ENCODE measurements around the gene TBX18.

Gene TBX18

DNA sequence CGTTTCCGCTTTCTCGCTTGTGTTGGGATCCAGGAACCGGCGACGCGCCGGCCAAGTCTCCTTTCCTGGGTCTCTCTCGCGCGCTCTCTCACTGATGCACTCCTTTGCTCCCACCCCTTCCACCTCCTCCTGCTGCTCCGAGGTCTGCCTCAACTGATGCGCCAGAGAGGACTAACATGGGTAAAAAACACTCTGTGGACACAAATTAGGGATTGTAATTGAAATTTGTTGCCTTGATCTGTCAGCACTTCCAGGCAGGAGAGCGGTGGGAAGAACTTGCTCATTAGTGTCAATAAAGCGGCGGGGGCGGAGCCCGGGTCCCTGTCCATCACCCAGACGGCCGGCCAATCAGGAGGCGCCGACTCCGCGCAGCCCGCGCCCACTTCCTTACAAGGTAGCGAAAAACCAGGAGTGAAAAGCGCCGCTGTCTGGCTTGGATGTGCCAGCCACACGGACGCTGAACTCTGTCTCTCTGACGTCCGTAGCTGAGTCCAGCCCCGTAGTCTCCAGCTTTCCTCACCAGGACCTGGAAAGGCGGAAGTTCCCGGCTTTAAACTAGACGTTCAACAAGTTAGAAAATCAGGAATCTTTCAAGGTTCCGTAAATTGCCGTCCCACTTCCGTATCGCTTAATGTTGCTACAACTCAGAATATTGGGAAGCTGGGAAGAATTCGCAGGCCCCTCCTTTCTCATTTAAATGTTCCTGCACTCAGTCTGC is at the start of gene TBX18:
Gene TBX18 (minus strand): TSS at position 267 of the 718 bp plus-strand sequence. CDS start 417 bp downstream, outside the sequence.
- DNase-seq, result peak; percentile 32

DNA sequence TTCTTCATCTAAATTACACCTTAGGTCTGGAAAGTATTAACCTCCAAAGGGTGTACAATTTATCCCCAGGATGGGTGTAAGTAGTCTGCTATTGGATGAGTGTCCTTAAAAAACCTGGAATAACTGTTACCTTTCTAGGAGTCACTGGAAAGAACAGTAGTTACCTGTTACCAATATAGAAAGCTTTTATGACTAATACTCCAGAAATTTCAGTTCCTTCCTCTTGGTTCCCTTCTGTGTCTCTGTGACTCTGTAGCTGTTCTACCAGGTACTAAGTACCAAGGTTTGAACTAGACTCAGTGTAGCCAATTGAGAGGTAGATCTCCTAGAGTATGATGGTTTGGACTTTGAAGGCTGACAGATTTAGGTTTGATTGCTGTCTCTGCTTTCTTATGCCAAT is 47.0 kb upstream of the TBX18 start:
- no peak for DNase-seq

DNA sequence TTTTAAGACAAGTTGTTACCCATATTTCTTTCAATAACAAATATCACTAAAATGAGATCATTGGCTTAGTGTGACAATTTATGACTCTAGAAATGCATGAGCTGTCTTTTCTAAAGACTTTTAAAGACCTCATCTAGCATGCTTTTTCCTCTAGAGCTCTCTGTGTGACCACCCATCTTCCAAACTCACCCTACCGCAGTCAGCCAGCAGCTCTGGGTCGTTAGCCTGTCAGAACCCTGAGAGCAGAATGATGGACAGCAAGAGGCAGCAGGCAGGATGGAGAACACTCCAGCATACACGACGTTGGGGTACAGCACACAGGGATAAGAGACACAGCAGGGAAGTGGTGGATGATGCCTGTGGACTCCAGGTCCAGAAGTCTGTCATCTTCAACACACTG is 45.1 kb upstream of the TBX18 start:
- no peak for DNase-seq

DNA sequence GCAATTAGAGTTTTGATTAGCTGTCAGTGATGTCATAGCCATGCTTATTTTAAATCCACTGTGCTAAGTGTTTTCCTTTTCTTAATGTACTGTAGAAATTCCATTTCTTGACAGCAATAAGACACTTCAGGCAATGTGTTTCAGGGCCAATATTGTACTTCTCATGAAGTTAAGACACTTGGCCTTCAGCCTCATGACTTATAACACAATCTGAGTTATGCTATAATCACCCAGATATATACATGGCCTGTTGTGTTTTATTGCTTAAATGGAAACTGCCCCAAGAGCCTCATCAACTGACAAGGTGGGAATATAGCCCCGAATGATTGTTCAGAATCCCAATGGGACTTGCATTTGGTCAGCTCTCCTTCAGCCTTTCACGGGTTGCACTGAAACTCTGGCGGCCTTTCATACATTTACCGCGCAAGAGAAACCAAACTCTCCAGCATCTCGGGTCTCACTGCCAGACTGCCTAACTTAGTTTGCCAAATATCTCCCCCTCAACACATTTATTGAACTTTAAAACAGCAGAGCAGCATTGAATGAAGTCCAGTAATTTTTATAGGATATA is 44.2 kb upstream of the TBX18 start:
- no peak for DNase-seq

DNA sequence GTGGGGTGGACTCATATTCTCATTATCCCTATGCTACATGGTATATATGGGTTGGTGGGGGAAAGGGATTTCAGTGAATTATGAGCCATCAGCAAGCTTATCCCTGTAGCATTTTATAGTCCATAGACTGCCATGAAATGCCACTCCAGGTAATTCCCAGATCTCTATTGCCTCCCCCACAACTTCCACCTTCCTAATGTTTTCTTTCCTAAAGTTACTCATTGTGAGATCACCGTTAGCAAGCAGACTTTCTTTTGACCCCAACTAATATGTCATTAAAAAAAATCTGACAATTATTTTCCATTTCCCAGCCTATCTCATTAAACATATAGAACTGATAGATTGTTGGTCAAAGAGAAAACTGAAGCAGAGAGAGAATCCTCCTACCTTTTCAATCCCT is 40.7 kb upstream of the TBX18 start:
- no peak for DNase-seq

DNA sequence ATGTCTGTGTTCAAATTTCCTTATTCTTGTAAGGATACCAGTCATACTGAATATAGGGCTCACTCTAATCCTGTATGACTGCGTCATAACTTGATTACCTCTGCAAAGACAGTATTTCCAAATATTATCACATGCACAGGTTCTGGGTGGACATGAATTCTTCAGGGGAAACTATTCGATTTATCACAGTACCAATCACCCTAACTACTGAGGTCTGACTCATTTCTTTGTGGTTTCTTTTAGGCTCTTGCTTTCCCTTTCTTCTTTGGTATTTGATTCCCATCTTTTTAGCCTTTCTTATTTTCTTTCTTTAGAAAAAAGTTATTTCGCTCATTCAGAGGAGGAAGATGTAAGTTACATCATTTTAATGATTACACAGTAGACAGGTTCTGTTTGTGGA is 40.3 kb upstream of the TBX18 start:
- DNase-seq, result no peak

DNA sequence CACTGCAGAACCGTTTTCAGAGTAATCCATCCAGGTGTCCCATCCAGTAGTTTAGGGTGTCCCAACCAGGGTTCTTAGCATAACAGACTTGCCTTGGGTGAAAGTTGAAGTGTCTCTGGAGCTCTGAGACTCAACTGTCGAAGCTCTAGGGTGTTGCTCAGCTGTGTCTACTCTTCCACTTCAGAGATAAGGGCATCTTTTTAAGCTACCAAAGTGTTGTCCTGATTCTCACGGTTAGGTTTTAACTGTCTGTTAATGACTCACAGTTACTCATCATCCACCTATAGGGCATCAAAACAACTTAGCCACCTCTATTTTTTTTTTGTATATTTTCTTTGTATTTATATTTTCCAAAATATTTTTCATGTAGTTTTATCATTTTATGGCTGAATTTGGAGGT is 36.9 kb upstream of the TBX18 start:
- DNase-seq, result no peak

DNA sequence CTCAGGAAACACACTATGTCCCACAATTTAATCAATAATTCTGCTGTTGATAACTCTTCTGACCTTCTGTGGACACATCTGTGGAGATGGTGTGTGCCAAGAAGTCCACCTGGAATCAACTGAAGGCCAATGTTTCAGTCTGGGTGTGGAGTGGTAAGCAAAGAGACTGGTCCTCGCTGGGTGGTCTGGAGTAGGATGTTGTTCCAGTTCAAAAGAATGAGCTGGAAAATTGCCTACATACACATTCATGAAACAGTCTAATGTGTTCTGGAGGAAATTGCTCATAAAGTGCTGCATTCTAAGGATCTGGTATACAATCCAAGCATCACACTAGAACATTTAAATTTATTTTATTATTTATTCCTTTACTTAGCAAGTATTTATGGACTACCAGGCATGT is 33.9 kb upstream of the TBX18 start:
- no peak for DNase-seq

DNA sequence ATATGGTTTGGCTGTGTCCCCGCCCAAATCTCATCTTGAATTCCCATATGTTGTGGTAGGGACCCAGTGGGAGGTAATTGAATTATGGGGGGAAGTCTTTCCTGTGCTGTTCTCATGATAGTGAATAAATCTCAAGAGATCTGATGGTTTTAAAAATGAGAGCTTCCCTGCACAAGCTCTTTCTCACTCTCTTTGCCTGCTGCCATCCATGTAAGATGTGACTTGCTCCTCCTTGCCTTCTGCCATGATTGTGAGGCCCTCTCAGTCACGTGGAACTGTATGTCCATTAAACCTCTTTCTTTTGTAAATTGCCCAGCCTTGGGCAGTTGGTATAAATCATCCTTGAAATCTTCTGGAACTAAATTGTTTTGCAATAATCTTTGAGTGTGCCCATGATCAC is 31.9 kb upstream of the TBX18 start:
- DNase-seq, result no peak

DNA sequence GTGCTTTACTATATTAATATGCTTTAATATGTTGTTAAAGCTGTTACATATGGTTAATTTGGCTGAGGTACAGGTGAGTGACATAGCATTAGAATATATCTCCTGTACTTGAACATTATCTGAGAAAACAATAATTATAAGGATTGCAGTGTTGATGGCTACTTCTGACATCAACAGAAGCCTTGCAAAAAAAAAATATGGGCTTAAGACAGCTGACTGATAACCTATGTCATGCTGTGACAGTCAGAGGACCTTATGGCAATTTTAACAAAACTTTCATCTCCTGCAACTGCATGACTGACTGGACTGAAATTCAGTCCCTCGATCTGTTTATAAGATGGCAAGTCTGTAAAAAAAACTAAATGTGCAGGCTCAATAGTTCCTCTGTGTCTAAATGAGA is 27.5 kb upstream of the TBX18 start:
- DNase-seq, result no peak

DNA sequence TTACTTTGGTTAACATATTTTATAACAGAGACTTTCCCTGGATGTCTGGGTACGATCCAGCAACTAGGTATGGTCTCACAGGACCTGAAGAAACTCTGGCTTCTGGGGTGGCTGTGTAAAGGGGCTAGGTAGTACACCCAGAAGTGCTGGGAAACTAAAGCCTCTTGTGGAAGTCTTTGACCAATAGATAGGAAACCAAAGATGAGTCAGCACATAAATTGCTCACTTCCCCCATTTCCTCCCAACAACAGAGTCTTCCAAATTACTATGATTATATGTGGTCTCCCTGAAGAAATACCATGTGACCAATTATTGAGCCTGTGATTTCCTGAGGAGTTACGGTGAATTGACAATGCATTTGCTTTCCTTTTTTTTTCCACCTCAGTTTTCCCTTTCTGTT is 26.8 kb upstream of the TBX18 start:
- no peak for DNase-seq

DNA sequence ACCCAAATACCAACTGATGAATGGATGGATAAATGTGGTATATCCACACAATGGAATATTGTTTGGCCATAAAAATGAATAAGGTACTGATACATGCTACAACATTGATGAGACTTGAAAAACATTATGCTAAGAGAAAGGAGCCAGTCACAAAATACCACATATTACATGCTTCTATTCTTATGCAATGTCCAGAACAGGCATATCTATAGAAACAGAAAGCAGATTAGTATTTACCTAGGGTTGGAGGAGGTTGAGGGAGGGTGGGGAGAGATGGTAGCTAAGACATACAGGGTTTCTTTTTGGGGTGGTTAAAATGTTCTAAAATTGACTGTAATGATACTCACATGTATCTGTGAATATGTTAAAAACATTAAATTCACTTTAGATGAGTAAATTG is 24.8 kb upstream of the TBX18 start:
- DNase-seq, result no peak

DNA sequence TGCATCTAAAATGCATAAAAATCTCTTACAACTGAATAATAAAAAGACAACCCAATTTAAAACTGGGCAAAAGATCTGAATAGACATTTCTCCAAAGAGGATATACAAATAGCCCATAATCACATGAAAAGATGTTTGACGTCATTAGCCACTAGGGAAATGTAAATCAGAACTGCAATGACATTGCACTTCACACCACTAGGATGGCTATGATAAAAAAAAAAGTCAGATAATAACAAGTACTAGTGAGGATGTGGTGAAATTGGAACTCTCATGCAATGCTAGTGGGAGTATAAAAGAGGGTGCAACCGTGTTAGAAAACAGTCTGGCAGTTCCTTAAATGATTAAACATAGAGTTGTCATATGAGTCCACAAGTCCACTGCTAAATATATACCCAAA is 24.3 kb upstream of the TBX18 start:
- DNase-seq, result no peak

DNA sequence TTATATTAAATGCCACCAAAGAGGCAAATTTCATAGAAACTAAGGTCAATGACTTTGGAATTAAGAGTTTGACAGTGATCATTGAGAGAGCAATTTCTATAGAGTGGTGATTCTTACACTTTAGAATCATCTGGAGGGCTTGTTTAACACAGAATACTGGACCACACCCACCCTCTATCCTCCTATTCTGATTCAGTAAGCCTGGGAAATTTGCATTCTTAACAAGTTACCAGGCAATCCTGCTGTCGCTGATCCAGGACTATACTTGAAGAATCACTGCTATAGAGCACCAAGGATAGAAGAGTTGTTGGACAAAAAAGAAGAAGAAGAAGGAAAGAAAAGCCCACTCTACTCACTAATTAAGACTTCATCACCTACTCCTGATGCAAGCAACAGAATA is 21.3 kb upstream of the TBX18 start:
- no peak for DNase-seq

DNA sequence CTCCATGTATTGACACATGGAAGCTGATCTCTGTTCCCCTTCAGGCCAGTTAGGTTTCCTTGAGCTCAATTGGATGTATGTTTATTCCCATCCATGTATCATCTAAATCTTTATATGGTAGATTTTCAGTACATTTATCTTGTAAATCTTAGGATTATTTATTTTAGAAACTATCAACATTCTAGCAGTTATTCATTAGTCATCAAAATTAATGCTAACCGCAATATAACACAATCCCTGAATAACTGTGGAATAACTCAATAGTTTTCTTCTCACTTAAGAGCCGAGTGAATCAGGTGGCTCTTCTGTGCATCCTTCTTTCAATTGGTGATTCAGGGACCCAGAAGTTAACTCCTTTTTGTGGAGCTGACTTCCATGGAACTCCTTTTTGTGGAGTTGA is 15.5 kb upstream of the TBX18 start:
- DNase-seq, result no peak

DNA sequence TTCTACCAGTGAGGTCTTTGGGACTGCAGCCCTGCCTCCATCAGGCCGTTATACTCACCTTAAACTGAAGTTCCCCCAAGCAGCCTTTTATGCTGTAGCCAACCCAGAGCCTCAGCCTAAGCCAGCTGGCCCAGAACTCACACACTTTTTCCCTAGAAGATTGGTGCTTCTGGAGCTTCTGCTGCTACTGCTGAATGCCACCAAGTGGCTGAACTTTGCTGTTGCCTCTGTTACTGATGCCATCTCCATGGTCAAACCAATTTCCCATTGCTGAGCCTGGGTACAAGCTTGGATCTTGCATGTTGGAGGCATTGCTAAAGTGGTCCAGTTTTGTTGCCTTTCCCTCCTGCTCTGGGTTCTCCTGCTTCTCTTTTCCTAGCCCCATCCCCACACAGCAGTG is 15.0 kb upstream of the TBX18 start:
- DNase-seq, result no peak

DNA sequence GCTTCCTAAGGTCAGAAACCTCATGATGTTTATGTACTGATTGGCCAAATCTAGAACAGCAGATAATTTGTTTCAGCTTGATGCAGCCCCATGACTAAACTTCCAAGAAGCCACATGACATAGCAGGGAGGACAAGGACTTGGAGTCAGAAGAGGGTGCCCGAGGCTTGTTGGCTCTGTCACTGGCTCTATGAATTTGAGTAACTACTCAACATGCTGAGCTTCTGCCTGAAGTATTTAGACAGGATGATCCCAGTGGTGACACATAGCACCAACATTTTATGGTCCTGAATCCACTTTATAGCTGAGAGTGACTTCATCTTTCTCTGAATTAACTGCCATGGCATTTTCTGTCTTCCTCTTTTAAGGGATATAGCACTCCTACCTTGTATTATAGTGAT is 13.5 kb upstream of the TBX18 start:
- no peak for DNase-seq

DNA sequence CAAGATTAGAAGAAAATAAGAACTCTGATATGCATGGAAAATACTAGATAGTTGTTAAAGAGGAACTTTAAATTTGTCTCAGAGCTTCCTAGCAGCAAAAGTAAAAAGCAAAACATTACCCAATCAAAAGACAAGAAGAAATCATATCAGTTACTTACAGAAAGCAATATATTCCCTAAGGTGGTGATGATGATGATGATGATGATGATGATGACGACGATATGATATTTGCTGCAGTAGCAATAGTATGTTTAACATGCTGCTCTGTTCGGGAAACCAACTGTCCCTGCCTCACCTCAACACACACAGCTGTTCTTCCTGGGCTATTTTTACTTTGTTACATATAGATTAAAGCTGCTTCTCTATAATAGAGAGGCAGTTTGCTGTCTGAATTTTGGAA is 12.0 kb upstream of the TBX18 start:
- no peak for DNase-seq

DNA sequence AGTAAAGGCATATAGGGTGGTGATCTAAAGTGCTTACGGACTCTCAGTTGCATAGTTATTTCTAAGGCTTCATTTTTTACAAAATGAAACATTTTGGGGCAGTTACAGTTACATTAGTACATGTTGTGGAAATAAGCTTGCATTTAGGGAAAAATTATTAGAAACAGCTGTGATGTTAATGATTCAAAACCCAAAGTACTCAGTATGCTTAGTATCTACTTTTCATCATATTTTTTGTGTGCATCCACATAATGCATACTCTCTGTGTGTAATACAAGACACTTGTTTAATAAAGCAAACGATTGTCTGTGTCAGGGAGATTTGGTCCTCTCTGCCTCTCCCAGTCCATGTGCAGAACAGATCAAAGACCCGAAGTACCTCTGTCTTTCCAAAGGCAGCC is 11.4 kb upstream of the TBX18 start:
- no peak for DNase-seq

DNA sequence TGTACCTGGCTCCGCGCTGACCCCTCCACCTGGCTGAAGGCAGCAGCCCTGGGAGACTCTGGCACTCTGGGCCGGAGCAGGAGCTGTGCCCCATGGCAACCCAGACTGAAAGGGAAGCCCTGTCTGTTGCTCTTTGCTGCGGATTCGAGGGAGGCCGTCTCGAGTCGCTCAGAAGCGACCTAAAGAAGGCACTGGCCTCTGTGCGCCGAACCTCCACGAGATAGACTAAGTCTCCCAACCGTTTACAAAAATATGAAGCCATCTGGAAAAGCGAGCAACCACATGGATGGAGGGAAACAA is 10.5 kb upstream of the TBX18 start:
- no peak for DNase-seq

DNA sequence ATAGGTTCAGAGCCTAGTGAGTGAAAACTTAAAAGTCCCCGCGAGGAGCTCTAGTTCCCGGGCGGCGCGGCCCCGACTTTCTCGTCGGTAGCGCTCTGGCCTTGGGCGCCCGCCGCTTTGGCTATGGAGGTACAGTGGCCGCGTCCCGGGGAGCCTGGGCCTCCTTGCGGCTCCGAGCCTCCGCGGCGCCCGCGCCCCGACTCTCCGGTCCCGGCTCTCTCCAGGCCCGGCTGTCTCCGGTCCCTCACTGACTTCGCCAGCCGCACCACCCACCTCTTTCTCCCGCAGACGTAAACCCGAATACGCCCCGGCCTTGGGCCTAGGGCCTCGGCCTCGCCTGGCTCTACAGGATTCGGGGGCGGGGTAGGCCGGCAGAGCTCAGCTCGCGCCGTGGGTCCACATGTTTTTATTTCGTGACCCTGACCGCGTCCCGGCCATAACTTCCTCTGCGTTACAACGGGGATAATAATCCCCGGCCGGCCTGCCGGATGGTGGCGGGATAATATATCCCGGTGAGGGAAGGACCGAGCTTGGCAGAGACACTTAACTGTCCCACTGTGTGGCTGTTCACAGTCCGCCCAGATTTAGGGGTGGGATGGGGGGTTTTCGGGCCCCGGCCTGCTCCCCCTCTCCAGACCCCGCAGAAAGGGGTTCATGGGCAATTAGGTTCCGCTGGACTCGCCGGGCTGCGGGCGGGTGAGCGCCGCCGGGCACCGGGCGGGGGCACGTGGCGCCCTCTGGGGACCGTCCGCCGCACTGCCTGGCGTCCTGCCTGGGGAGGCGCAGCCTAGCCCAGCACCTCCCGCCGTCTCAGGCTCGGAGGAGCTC is 10.0 kb upstream of the TBX18 start:
- peak; percentile 21 for DNase-seq

DNA sequence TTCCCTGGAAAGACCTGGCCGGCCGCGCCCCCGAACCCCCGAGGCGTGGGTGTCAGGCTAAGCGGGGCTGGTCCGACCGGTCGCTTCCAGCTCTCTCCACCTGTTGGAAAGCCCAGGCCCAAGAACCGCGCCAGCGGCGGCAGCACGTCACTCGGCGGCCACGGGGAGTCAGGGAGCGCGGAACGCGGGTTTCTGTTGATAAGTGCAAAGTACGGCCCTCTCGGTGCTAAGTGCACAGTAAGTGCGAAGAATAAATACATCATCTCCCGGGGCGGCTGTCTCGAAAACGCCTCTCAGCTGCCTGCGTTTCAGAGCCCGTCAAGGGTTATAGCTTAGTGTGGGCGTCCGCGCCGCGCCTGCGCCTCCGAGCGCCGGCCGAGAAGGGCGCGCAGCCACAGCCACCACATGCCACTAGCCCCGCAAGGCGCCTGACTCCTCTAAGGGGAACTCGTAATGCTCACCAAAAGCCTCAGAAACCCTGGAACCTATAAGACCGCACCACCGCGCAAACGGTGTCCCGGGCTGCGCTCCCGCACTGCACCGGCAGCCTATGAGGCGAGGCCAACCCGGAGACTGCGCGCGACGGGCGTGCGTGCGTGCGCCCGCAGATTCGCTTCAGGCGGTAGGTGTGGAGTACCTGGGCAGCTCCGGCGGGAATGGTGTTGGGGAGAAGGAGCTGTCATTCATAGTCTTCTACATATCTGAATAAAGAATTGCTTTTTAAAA is 9.2 kb upstream of the TBX18 start:
- DNase-seq, result peak; percentile 17

DNA sequence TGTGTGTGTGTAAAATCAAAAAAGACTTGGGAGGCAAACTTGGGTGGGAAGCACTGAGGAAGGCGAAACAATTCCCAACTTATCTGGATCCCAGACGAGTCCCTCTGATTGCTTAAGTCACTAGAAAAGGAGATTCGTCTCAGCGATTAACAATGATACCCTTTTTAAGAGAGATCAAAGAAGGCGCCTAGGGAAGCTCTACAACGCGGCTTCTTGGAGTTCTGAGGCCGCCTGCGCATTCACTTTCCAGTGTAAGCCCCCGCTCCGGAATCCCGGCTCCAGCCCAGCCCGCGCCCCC is 8.7 kb upstream of the TBX18 start:
- DNase-seq, result no peak

All from hematopoietic multipotent progenitor cell treated with erythropoietin and hydrocortisone succinate and interleukin-3 and kit ligand, for 6 days (in vitro differentiated cells).